Loucy (cell line): ENCODE measurements around the gene LRRFIP1.
"Not testable (repeated sequence)": the region's sequence is repeated elsewhere in the genome, so short reads cannot be mapped to it uniquely, and the experiment has no call there.

Experiments used
- CTCF ChIP-seq: fragments of 200-600 bp; sonication (generic); conservative IDR thresholded peaks from 2 replicates; pipeline ENCODE4 v1.5.1; 2014; ENCODE audit warnings: mild to moderate bottlenecking, antibody characterized with exemption, low read length
- EZH2phosphoT487 ChIP-seq: fragments of 200-600 bp; IDR thresholded peaks from 2 replicates; pipeline ENCODE4 v1.6.1; 2018; ENCODE audit warnings: antibody characterized with exemption, mild to moderate bottlenecking, moderate library complexity, borderline replicate concordance

GRCh38 chr2:237762291-237763182, 135.2 kb downstream of the LRRFIP1 start:
- not testable (repeated sequence) for TF ChIP-seq CTCF, EZH2phosphoT487
